Tibial nerve (tissue), 3 donors: ENCODE results near the gene GK2.

Source experiments
- CTCF ChIP-seq, 5 experiments: fragments of 200-600 bp in 3 of 5; fragments of 450-650 bp in 2 of 5; sonication (generic) in 3 of 5; IDR thresholded peaks; one replicate each; pipeline ENCODE4 v1.5.1; 2016 to 2019; ENCODE audit warnings: antibody characterized with exemption in 5 of 5, mild to moderate bottlenecking in 3 of 5, moderate library complexity in 2 of 5
- POLR2A ChIP-seq, 2 donors: fragments of 450-650 bp; IDR thresholded peaks; one replicate each; pipeline ENCODE4 v1.6.1; 2017; ENCODE audit warnings: antibody characterized with exemption in 2 of 2, mild to moderate bottlenecking in 2 of 2, moderate library complexity in 2 of 2

GRCh38 chr4:79396794-79397193, 11.2 kb downstream of the GK2 start:
- TF ChIP-seq POLR2A (IDR thresholded peaks at IDR 0.05), result no peak
- no peak for TF ChIP-seq CTCF (IDR thresholded peaks at IDR 0.05)
